Measurements from ENCODE around the gene PRR20G. TPM values are rescaled to one million over a fixed set of nuclear protein-coding genes. Genes with fewer than 3 reads are reported as not detected.

The PRR20G gene
- total and polyA plus RNA-seq, 2 of the 8 experiments (the other 6 are each of a cell fraction or from before 2014, with no cell fraction given): 0.24 TPM; not detected in 1

GRCh38 chr3:127329631-127330285, 41.9 kb upstream of the PRR20G start:
- 100% methylated on average over 2 of the region's 2 CpGs; no CpG with 5 or more reads in 1 of the 2 experiments for WGBS, 2 experiments (ENCODE audit: extremely low coverage in 1 of 2, insufficient coverage in 1 of 2, insufficient read length in 1 of 2, insufficient replicate concordance in 2 of 2, low coverage in 1 of 2, low lambda C conversion rate in 2 of 2, missing lambda C conversion rate in 1 of 2)
- Histone ChIP-seq H3K9ac (replicated peaks in 1 of 4; ENCODE audit: extremely low read depth in 1 of 4, low read depth in 3 of 4, low read length in 3 of 4) (no peak overlapping the region), H2AK5ac (ENCODE audit: low read depth, low read length) (no peak overlapping the region), H3K18ac (ENCODE audit: extremely low read depth, low read length) (no peak overlapping the region), H3K4me1 (replicated peaks in 1 of 4; ENCODE audit: control insufficient read depth in 3 of 4, insufficient read depth in 4 of 4, low read length in 3 of 4) (no peaks in the 10 kb centered on the region), H3K14ac (ENCODE audit: insufficient read length) (no peak overlapping the region), H4K91ac (replicated peaks; ENCODE audit: insufficient read length, low read length) (no peak overlapping the region), H3K23ac (ENCODE audit: insufficient read length) (no peak overlapping the region), H3K36me3 (ENCODE audit: control insufficient read depth in 2 of 4, insufficient read depth in 4 of 4, low read length in 3 of 4) (no peaks in the 10 kb centered on the region), H3K4ac (replicated peaks; ENCODE audit: insufficient read length, low read depth, low read length) (no peak overlapping the region), H2BK5ac (ENCODE audit: low read depth, low read length) (no peak overlapping the region), H3K79me2 (ENCODE audit: control insufficient read depth in 1 of 2, insufficient read depth in 2 of 2, low read length in 2 of 2) (no peaks in the 10 kb centered on the region), H3K56ac (replicated peaks; ENCODE audit: insufficient read length, low read depth, low read length) (no peak overlapping the region), H3K79me1 (ENCODE audit: low read depth, low read length) (no peaks in the 10 kb centered on the region), H3K27ac (ENCODE audit: low read depth, low read length) (no peak overlapping the region), H3K9me3 (ENCODE audit: insufficient read depth in 2 of 2, low read depth in 1 of 2, low read length in 1 of 2) (peaks cover 3 to 6% of the 10 kb centered on the region in 2 experiments; a peak in 2 of 4 replicates), H3K23me2 (ENCODE audit: low read depth, low read length) (no peaks in the 10 kb centered on the region), H3K27me3 (replicated peaks in 1 of 4; ENCODE audit: control insufficient read depth in 3 of 4, extremely low read depth in 1 of 4, insufficient read depth in 3 of 4, low read length in 3 of 4) (no peaks in the 10 kb centered on the region), H2AFZ (ENCODE audit: low read length) (no peak overlapping the region), H4K20me1 (replicated peaks in 1 of 2; ENCODE audit: control insufficient read depth in 1 of 2, insufficient read depth in 2 of 2, low read length in 2 of 2) (no peaks in the 10 kb centered on the region), H4K5ac (ENCODE audit: insufficient read length, low read depth, low read length) (no peak overlapping the region), H2BK15ac (ENCODE audit: low read length) (no peak overlapping the region), H3K4me2 (ENCODE audit: insufficient read depth in 1 of 2, low read depth in 2 of 2, low read length in 2 of 2) (no peak overlapping the region), H2BK20ac (ENCODE audit: low read length) (no peak overlapping the region), H2BK12ac (ENCODE audit: low read depth, low read length) (no peak overlapping the region), H2BK120ac (replicated peaks; ENCODE audit: low read depth, low read length) (no peak overlapping the region), H3K4me3 (ENCODE audit: extremely low read depth in 1 of 4, insufficient read depth in 2 of 4, low read depth in 3 of 4, low read length in 4 of 4) (no peak overlapping the region), H4K8ac (ENCODE audit: extremely low read depth, insufficient read depth, low read length) (peak overlapping the region; percentile 51; the same call in 1 of the 2 replicates)
- no peak for DNase-seq (ENCODE audit: low read depth in 1 of 2, low spot score in 2 of 2)
- TF ChIP-seq YY1 (IDR thresholded peaks at IDR 0.05; ENCODE audit: low read depth, low read length): no peak
- TF ChIP-seq ASH2L (IDR thresholded peaks at IDR 0.05; ENCODE audit: low read length): no peak
- TF ChIP-seq POLR2AphosphoS5 (IDR thresholded peaks at IDR 0.05; ENCODE audit: low read depth, low read length): no peak
- no peak for TF ChIP-seq JUN (IDR thresholded peaks at IDR 0.05; ENCODE audit: low read depth, low read length)
- no peak for TF ChIP-seq JUND (IDR thresholded peaks at IDR 0.05; ENCODE audit: low read length)
- no peak for TF ChIP-seq CREB1 (IDR thresholded peaks at IDR 0.05)
- POLR2A ChIA-PET (ENCODE audit: partially characterized antibody): no interaction called here
- CTCF ChIA-PET (ENCODE audit: partially characterized antibody): interaction anchor here (0.7 kb wide), 1 partner anchor 328 kb away, joined by 4 read pairs; no protein-coding TSS in a partner anchor
- no peak for FAIRE-seq
